ENCODE data around the gene HS2ST1.

Gene HS2ST1

GRCh38 chr1:87115317-87115890, 201.0 kb downstream of the HS2ST1 start:
- H3K27me3 Mint-ChIP-seq (ENCODE audit: low read depth): no peaks in the 10 kb centered on the region
- DNase-seq (ENCODE audit: low spot score): no peak

GRCh38 chr1:87115891-87116290, 201.5 kb downstream of the HS2ST1 start:
- Mint-ChIP-seq H3K36me3 (ENCODE audit: low read depth) (no peaks in the 10 kb centered on the region), H3K4me3 (no peak overlapping the region), H3K27ac (no peak overlapping the region), H3K4me1 (ENCODE audit: low read depth) (peaks cover 2% of the 10 kb centered on the region), H3K9me3 (no peaks in the 10 kb centered on the region), H3K27me3 (ENCODE audit: low read depth) (no peaks in the 10 kb centered on the region)
- DNase-seq (ENCODE audit: low spot score): no peak

More at GRCh38 chr1:87115317-87115890, 201.0 kb downstream of the HS2ST1 start:
- no peaks in the 10 kb centered on the region for H3K9me3 Mint-ChIP-seq
- no peaks in the 10 kb centered on the region for H3K36me3 Mint-ChIP-seq (ENCODE audit: low read depth)
- H3K4me1 Mint-ChIP-seq (ENCODE audit: low read depth): peaks cover 2% of the 10 kb centered on the region
- no peak overlapping the region for H3K4me3 Mint-ChIP-seq
- no peak overlapping the region for H3K27ac Mint-ChIP-seq

GRCh38 chr1:87117761-87118368, 203.4 kb downstream of the HS2ST1 start:
- H3K36me3 Mint-ChIP-seq (ENCODE audit: low read depth): no peaks in the 10 kb centered on the region
- no peak overlapping the region for H3K4me3 Mint-ChIP-seq
- peaks cover 2% of the 10 kb centered on the region for H3K4me1 Mint-ChIP-seq (ENCODE audit: low read depth)
- H3K9me3 Mint-ChIP-seq: no peaks in the 10 kb centered on the region
- H3K27me3 Mint-ChIP-seq (ENCODE audit: low read depth): no peaks in the 10 kb centered on the region
- no peak overlapping the region for H3K27ac Mint-ChIP-seq
- DNase-seq (ENCODE audit: low spot score): no peak

GRCh38 chr1:87119541-87120140, 205.2 kb downstream of the HS2ST1 start:
- DNase-seq (ENCODE audit: low spot score): no peak
- H3K4me1 Mint-ChIP-seq (ENCODE audit: low read depth): peaks cover 2% of the 10 kb centered on the region
- H3K9me3 Mint-ChIP-seq: no peaks in the 10 kb centered on the region
- no peaks in the 10 kb centered on the region for H3K36me3 Mint-ChIP-seq (ENCODE audit: low read depth)
- no peaks in the 10 kb centered on the region for H3K27me3 Mint-ChIP-seq (ENCODE audit: low read depth)
- H3K4me3 Mint-ChIP-seq: no peak overlapping the region
- H3K27ac Mint-ChIP-seq: no peak overlapping the region

GRCh38 chr1:87120779-87121178, 206.3 kb downstream of the HS2ST1 start:
- H3K4me3 Mint-ChIP-seq: no peak overlapping the region
- peaks cover 2% of the 10 kb centered on the region for H3K4me1 Mint-ChIP-seq (ENCODE audit: low read depth)
- no peaks in the 10 kb centered on the region for H3K27me3 Mint-ChIP-seq (ENCODE audit: low read depth)
- no peak overlapping the region for H3K27ac Mint-ChIP-seq
- no peaks in the 10 kb centered on the region for H3K36me3 Mint-ChIP-seq (ENCODE audit: low read depth)
- no peak for DNase-seq (ENCODE audit: low spot score)
- H3K9me3 Mint-ChIP-seq: no peaks in the 10 kb centered on the region

GRCh38 chr1:87121711-87122163, 207.3 kb downstream of the HS2ST1 start:
- Mint-ChIP-seq H3K4me3 (no peak overlapping the region), H3K27me3 (ENCODE audit: low read depth) (no peaks in the 10 kb centered on the region), H3K4me1 (ENCODE audit: low read depth) (peaks cover 2% of the 10 kb centered on the region), H3K27ac (no peak overlapping the region), H3K36me3 (ENCODE audit: low read depth) (no peaks in the 10 kb centered on the region), H3K9me3 (no peaks in the 10 kb centered on the region)
- DNase-seq (ENCODE audit: low spot score): no peak

- no peaks in the 10 kb centered on the region for H3K36me3 Mint-ChIP-seq (ENCODE audit: low read depth)
- no peak overlapping the region for H3K27ac Mint-ChIP-seq
- H3K9me3 Mint-ChIP-seq: no peaks in the 10 kb centered on the region
- H3K4me3 Mint-ChIP-seq: no peak overlapping the region
- H3K4me1 Mint-ChIP-seq (ENCODE audit: low read depth): peaks cover 2% of the 10 kb centered on the region
- no peaks in the 10 kb centered on the region for H3K27me3 Mint-ChIP-seq (ENCODE audit: low read depth)
- no peak for DNase-seq (ENCODE audit: low spot score)
Observed at GRCh38 chr1:87122243-87122642, 207.8 kb downstream of the HS2ST1 start.

- H3K27me3 Mint-ChIP-seq (ENCODE audit: low read depth): peaks cover 2% of the 10 kb centered on the region
- H3K4me1 Mint-ChIP-seq (ENCODE audit: low read depth): peaks cover 2% of the 10 kb centered on the region
- H3K36me3 Mint-ChIP-seq (ENCODE audit: low read depth): no peaks in the 10 kb centered on the region
- no peak overlapping the region for H3K27ac Mint-ChIP-seq
- DNase-seq (ENCODE audit: low spot score): no peak
- no peak overlapping the region for H3K4me3 Mint-ChIP-seq
- H3K9me3 Mint-ChIP-seq: no peaks in the 10 kb centered on the region
Observed at GRCh38 chr1:87123610-87124009, 209.2 kb downstream of the HS2ST1 start.

- H3K27me3 Mint-ChIP-seq (ENCODE audit: low read depth): peaks cover 17% of the 10 kb centered on the region
- H3K9me3 Mint-ChIP-seq: no peaks in the 10 kb centered on the region
Observed at GRCh38 chr1:87126886-87127505, 212.6 kb downstream of the HS2ST1 start.

GRCh38 chr1:87127581-87127980, 213.1 kb downstream of the HS2ST1 start:
- no peak overlapping the region for H3K4me3 Mint-ChIP-seq
- H3K36me3 Mint-ChIP-seq (ENCODE audit: low read depth): no peaks in the 10 kb centered on the region
- H3K27me3 Mint-ChIP-seq (ENCODE audit: low read depth): peaks cover 20% of the 10 kb centered on the region
- no peaks in the 10 kb centered on the region for H3K9me3 Mint-ChIP-seq
- peaks cover 4% of the 10 kb centered on the region for H3K4me1 Mint-ChIP-seq (ENCODE audit: low read depth)
- no peak overlapping the region for H3K27ac Mint-ChIP-seq
- no peak for DNase-seq (ENCODE audit: low spot score)

More at GRCh38 chr1:87126886-87127505, 212.6 kb downstream of the HS2ST1 start:
- DNase-seq (ENCODE audit: low spot score): no peak
- no peak overlapping the region for H3K4me3 Mint-ChIP-seq
- H3K27ac Mint-ChIP-seq: no peak overlapping the region
- peaks cover 4% of the 10 kb centered on the region for H3K4me1 Mint-ChIP-seq (ENCODE audit: low read depth)
- no peaks in the 10 kb centered on the region for H3K36me3 Mint-ChIP-seq (ENCODE audit: low read depth)

GRCh38 chr1:87129038-87129437, 214.6 kb downstream of the HS2ST1 start:
- Mint-ChIP-seq H3K4me1 (ENCODE audit: low read depth) (peaks cover 4% of the 10 kb centered on the region), H3K36me3 (ENCODE audit: low read depth) (no peaks in the 10 kb centered on the region), H3K27ac (no peak overlapping the region), H3K4me3 (no peak overlapping the region), H3K9me3 (no peaks in the 10 kb centered on the region), H3K27me3 (ENCODE audit: low read depth) (peaks cover 34% of the 10 kb centered on the region)
- no peak for DNase-seq (ENCODE audit: low spot score)

- Mint-ChIP-seq H3K27ac (no peak overlapping the region), H3K36me3 (ENCODE audit: low read depth) (no peaks in the 10 kb centered on the region), H3K9me3 (no peaks in the 10 kb centered on the region), H3K27me3 (ENCODE audit: low read depth) (peaks cover 37% of the 10 kb centered on the region), H3K4me1 (ENCODE audit: low read depth) (peaks cover 4% of the 10 kb centered on the region), H3K4me3 (no peak overlapping the region)
- no peak for DNase-seq (ENCODE audit: low spot score)
Observed at GRCh38 chr1:87129606-87130005, 215.2 kb downstream of the HS2ST1 start.

- Mint-ChIP-seq H3K4me1 (ENCODE audit: low read depth) (peaks cover 4% of the 10 kb centered on the region), H3K27ac (no peak overlapping the region), H3K36me3 (ENCODE audit: low read depth) (no peaks in the 10 kb centered on the region), H3K27me3 (ENCODE audit: low read depth) (peaks cover 44% of the 10 kb centered on the region), H3K4me3 (no peak overlapping the region), H3K9me3 (no peaks in the 10 kb centered on the region)
- DNase-seq (ENCODE audit: low spot score): no peak
Observed at GRCh38 chr1:87130438-87130837, 216.0 kb downstream of the HS2ST1 start.

GRCh38 chr1:87131809-87132283, 217.4 kb downstream of the HS2ST1 start:
- no peaks in the 10 kb centered on the region for H3K9me3 Mint-ChIP-seq
- no peak overlapping the region for H3K27ac Mint-ChIP-seq
- H3K27me3 Mint-ChIP-seq (ENCODE audit: low read depth): peaks cover 51% of the 10 kb centered on the region
- H3K4me1 Mint-ChIP-seq (ENCODE audit: low read depth): peaks cover 4% of the 10 kb centered on the region
- peak; percentile 68 for DNase-seq (ENCODE audit: low spot score)
- peak overlapping the region; percentile 79 for H3K4me3 Mint-ChIP-seq
- no peaks in the 10 kb centered on the region for H3K36me3 Mint-ChIP-seq (ENCODE audit: low read depth)

Data from T-helper 2 cell treated with Interferon-gamma antibody and Interleukin-4, amounts not matched to agents 5 μg/mL and 100 μg/mL, for 36 hours (primary cell).